NCI-H1417 treated with DMSO at 0.1 percent for 48 hours (cell line): ENCODE results near the gene MSMP.

Source experiments
- DNase-seq: peaks from one replicate; lab custom pipeline; 2025; lab: John Stamatoyannopoulos, UW

The MSMP gene

DNA sequence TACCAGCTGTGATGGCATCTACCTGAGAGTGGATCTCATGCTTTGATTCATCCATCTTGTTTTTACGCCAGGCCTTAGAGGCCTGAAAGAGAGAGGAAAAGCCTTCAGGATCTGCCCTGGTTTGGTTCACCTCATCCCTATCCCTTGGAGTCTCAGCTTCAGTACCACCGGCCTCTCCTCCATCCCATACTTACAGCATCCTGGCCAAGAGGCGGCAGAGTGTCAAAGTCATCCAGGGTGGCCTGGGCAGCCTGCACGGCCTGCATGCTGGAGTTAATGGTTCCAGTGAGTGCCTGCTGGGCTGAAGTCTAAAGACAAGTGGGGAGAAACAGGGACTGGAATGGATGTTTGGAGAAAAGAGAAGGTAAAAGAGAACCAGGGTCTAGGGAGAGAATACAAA is 34.5 kb downstream of the MSMP start:
- DNase-seq: no peak

DNA sequence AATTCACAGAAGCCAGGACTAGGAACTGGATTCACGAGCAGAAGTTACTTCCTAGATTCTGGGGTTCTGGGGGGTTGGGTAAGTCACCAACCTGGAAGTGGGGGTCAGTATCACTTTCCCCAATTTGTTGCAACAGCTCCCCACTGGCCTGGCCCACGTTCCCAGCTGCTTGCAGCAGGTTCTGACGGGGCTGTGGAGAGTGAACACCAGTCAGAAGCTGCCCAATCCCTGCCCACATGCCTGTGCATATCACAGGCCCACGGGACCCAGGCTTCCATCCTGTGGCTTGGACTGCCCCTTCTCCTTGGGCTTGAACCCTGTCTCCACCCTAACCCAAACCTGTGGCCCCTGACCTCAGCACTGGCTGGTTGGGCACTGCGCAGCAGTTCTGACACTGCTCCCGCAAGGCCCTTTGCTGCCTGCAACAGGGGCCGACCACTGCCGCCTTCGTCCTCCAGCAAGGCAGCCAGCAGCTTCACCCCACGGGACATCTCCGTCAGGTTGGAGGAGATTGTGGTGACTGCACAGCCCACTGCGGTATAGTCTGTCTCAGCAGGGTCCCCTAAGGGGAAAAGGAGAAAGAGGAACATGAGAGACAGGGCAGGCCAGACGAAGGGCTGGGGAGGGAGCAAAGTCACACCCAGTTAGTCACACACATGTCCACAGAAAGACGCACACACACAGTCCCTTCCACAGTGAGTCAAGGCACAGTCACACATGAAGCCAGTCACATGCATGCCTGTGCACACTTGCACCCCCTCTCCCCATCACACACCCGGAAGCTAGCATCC is 35.2 kb downstream of the MSMP start:
- no peak for DNase-seq

DNA sequence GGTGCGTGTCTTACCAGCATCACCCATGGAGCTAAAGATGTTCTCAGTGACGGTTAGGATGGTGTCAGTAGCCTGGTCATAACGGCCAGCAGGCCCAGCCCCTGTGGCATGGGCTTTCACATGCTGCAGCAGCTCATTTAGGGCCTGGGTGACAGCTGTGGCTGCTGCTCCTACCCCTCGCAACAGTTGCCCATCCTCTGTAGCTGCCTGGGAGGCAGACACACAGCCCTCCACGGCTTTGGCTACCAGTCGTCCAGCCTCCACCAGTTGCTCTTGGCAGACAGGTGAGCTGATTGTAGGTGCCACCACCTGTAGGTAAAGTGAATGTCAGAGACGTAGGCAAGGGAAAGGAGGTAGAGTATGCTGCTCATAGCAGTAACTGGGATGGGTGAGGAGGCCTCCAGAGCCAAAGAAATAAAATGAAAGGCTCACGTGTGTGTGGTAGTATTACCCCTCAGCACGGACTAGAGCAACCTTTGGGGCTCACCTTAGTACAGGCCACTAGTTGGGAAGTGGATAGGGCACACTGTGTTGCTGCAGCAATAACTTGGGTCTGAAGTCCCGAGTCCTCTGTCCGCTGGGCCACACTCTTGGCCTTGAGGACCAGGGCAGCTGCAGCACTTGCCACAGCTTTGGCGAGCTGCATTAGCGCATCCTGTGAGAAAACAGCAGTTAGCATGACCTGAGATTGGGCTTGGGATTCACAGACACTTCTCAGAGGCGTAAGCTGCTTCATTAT is 36.8 kb downstream of the MSMP start:
- no peak for DNase-seq

DNA sequence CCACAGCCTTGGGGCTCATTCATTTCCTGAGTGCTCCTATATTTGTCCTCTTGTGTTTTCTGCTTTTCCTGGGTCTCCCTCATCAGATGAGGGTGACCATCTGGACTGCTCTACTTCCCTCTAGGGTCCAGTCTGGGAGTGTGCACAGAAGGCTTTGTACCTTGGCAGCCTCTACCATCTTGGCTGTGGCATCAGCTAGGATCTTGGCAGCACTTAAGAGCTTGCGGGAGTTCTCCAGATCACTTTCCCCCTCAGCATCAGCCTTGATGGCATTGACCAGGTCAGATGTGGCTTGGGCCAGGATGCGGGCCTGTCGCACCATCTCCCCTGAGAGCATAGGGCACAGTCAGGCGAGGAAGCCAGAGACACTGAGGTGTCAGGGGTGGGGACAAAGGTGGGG is 37.8 kb downstream of the MSMP start:
- DNase-seq: no peak

DNA sequence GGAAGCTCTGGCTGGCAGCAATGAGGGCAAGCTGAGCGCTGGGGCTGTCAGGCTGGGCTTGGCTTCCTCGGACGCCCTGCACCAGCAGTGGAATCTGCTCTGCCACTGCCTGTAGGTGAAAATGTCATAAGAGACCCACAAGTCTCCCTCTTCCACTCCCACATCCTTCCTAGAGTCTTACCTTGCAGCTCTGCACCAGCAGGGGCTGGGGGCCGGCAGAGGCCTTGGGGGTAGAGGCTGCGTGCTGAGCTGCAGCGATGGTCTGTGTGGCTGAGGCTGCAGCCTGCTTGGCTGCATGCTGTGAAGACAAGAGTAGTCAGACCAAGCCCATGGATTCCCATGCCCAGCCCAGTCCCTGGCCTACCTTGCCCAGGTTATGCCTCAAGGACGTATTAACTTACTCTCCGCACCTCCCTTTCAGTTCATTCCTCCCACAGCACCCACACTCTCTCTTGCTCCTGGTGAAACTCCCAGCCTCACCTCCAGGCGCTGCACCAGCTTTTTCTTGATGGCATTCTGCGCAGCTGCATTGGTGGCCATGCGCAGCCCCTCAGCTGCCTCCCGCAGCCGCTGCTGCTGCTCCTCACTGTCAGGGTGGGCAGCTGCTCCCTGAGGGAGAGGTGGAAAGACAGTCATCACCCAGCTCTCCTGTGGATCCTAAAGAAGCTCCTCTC is 39.4 kb downstream of the MSMP start:
- no peak for DNase-seq

DNA sequence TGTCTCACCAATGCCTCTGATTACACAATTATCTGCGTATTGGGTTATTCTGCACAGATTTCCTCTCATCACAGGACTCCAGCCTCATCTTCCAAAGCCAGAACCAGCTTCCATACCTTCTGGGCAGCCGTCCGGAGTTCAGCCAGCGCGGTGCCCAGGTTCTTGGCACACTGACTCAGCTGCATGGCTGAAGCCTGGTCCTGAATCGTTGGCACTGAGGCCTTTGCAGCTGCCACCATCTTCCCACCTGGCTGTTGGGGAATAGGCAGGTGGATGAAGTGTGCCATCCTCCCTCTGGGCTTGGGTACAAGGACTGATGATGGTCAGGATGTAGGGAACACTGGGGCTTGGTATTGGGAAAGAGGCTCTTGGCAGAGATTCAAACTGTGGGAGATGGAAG is 40.0 kb downstream of the MSMP start:
- no peak for DNase-seq

DNA sequence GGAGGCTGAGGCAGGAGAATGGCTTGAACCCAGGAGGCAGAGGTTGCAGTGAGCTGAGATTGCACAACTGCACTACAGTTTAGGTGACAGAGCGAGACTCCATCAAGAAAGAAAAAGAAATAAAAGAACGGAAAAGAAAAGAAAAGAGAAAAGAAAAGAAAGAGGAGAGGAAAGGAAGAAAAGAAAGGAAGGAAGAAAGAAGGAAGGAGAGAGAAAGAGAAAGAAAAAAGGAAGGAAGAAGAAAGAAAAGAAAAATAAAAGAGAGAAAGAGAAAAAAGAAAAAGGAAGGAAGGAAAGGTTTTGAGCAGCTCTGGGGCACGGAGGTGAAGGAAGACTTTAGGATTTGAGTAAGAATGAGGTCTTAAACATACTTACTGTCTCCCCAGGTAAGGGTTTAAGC is 40.5 kb downstream of the MSMP start:
- no peak for DNase-seq

DNA sequence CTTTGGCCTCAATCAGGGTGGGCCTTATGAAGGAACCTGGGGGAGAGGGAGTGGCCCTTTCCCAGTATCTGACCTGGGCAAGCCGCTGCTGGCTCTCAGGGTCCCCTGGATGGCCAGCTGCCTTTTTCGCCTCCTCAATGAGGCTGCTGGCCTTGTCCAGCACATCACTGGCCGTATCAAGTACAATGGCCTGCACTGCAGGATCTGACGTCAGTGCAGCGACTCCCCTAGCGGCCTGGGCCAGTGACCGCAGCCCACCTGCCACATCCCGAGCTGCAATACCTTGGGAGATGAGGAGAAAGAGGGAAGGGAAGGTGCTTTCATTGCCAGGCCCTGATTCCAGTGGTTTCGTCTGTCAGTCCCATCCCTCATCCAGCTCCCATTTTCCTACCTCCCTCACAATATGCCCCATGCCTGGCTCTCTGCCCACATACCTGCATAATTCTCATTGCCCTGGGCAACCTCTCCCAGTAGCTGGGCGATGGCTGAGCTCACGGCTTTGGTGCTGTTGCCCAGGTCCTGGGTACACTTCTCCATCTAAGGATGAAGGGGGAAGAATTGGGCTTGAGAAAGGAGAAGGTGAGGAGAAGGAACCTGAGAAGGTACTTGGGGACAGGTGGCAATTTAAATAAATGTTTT is 41.2 kb downstream of the MSMP start:
- no peak for DNase-seq

DNA sequence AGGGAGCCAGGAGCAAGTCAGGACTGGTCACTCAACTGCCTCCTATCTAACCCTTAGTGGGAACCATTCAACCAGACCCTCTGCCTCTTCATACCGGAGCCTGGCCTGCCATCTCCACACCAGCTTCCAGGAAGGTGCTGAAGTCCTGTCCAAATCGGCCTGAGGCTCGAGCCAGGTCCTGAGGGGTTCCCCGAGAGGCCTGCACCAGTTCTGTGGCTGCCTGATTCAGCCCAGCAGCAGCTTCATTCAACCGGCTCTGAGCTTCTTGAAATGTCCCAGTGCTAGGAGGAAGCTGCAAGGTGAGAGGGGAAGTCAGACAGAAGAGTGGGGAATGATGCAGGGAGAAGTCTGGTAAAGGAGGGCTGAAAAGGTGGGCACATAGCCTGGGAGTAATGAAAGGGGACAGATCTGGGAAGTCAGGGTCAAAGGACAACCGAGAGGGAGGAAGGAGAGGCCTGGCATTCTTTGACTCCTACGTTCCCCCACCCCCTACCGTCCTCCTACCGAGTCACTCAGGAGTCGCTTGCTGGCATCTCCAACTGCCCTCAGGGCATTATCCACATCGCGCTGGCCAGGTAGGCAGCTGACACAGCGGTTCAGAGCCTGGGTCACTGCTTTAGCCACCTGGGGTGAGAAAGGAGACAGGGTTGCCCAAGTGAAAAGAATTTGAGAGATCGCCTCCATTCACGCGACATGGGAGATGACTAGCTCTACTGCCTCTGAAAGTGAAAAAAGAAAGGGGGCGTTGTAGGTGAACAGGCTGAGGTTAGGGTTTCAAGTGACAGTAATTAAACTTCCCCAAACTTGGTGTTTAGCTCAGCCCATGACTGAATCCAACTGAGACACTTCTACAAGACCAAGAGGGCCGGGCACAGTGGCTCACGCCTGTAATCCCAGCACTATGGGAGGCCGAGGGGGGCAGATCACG is 42.3 kb downstream of the MSMP start:
- DNase-seq: no peak

DNA sequence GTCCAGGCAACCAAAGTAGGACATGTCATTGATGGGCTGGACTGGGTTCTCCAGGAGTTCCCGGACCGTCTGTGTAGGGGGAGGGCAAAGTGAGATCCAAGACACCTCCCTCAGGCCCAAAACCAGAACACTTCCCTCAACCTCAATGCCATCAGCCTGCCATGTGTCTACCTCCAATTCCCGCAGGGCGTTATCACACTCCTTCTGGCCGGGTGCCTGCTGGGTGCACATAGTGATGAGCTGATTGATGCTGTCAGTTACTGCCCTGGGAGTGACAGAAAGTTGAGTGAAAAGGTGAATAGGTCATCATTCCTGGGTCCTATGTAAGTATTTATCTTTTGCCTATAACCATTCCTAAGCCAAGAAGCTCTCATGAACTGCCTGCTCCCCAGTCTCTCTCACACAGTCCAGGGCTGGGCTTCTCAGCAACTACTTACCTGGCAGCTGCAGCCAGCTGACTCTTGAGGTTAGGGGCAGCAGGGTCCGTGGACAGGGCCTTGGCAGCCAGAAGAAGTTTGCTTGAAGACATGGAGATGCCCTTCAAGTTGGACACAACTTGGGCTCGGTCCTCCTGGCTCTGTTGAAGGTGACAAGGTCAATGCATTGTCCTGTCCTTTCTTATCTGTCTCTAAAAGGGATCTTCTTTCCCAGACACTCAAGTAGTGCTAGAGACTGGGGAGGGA is 43.1 kb downstream of the MSMP start:
- DNase-seq: no peak

DNA sequence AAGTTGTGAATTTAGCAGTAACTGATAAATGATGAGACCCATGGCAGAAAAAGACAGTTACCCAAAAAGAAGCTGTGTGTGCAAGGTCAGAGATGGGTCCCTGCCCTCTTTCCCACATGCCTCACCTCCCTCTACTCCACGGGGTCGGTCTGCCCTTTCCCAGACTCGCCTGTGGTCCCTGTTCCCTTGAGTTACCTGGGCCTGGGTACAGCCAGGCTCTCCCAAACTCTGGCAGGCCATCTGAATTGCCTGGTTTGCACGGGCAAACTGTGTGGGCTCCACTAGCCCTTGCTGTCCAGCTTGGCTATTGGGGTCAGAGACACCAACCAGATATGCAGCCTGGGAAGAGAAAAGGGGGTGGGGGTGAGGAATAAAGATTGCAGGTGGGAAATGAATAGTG is 45.9 kb downstream of the MSMP start:
- no peak for DNase-seq

DNA sequence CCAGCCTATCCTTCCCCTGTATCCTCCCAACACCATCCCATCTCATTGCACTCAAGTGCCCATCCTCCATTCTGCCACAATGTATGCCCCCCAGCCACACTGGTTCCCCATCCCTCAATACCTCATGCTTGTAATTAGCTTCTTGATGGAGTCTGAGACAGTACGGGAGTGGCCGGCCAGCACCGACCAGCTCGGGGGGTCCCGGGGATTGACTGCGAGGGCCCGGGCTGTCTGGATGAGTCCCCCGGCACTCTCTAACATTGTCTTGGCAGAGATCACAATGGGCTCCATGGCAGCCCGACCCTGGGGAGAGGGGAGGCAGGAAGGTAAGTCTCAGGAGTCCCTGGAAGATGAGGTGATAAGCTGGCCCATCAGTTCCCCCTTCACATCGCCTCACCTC is 47.1 kb downstream of the MSMP start:
- DNase-seq: no peak

DNA sequence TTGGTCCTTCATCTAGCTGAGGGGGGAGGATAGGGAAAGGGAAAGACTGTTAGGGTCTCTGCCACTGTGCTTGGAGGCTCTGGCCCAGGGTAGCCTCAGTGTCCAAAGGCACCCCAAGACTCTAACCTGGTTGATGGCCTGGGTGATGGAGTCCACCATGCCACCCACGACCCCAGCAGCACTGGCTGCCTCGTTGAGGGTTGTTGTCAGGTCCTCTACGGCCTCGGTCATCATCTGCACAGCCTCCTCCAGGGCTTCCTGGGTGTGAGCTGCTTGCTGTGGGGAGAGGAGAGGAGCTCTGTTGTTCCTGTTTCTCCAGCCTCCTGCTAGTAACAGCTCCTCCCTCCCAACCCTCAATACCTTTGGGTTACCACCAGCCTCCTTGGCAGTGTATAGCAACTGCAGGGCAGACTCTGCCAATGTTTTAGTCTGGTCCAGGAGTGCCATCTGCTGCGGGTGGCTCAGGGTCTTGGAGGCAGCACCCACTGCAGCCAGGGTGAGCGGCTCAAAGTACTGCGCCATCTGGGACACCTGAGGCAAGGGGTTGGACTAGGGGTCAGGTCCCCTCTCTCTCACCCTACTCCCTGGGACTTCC is 48.1 kb downstream of the MSMP start:
- no peak for DNase-seq

DNA sequence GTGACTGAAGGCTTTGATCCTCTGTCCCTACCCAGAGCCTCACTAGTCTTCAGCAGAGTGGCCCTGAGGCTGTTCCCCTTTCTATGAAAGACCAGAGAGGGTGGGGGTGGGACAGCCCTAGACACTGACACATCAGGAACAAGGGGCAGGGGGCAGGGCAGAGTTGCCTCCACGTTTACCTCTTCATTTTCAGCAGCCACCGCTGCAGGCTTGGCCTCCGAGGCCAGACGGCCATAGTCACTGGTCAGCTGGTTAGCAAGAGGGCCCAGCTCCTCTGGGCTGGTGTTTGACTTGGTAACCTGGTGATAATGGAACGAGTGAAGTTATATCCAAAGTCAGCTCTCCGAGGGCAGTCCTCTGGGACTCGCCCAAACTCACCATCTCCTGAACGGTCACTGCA is 48.7 kb downstream of the MSMP start:
- no peak for DNase-seq

DNA sequence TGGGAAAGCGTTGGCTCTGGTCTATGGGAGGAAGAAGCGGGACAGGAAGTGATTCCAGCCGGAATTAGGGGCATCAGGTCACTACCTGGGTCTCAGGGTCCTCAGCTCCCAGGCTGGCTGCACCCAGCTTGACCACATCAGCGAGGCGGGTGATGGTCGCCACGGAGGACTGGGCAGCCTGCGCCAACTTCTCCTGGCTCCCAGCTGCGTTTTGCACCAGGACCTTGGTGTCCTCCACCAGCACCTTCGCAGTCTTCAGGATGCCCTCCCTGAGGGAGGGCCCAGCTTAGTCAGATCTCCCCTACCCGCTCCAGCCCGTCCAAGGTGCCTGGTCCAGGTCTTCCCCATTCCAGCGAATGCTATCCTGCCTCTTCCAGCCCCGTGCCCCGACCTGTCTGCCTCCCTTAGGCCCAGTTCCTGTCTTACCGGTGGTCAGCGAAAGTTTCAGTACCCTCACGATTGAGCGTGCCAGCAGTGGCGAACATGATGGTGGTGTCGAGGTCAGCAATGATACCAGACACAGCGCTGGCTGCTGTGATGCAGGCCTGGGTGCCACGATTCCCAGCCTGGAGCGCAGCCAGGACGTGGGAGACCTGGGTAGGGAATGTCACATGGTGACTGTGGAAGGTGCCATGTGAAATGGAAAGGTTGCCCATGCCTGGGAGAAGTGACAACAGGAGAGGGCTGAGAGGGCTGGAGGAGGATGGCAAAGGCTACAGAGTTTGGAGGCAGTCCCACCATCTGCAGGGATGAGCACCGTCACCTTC is 50.0 kb downstream of the MSMP start:
- no peak for DNase-seq
